Stimulated activated CD4-positive, alpha-beta T cell treated with anti-CD3 and anti-CD28 coated beads, Interleukin-1b, Interleukin-23, amount 100 ng/mL, for 1 hour (primary cell): ENCODE data around the gene PDE9A.

Experiments used
- DNase-seq, 2 donors: peaks; one replicate each; pipeline ENCODE4 v3.0.0-alpha.2; 2020; ENCODE audit warnings: low read depth in 2 of 2

The PDE9A gene

DNA sequence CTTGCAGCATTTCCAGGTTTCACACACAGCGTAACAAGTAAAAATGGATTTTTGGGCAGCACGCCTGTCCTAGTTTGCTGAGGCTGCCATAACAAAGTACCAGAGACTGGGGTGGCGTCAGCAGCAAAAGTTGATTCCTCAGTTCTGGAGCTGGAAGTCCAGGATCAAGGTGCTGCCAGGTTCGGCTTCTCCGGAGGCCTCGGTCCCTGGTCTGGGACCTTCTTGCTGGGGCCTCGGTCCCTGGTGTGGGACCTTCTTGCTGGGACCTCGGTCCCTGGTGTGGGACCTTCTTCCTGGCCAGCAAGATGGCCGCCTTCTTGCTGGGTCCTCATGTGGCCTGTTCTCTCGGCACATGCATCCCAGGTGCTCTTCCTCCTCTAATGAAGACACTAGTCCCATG, 104.0 kb downstream of the PDE9A start:
- no peak for DNase-seq

DNA sequence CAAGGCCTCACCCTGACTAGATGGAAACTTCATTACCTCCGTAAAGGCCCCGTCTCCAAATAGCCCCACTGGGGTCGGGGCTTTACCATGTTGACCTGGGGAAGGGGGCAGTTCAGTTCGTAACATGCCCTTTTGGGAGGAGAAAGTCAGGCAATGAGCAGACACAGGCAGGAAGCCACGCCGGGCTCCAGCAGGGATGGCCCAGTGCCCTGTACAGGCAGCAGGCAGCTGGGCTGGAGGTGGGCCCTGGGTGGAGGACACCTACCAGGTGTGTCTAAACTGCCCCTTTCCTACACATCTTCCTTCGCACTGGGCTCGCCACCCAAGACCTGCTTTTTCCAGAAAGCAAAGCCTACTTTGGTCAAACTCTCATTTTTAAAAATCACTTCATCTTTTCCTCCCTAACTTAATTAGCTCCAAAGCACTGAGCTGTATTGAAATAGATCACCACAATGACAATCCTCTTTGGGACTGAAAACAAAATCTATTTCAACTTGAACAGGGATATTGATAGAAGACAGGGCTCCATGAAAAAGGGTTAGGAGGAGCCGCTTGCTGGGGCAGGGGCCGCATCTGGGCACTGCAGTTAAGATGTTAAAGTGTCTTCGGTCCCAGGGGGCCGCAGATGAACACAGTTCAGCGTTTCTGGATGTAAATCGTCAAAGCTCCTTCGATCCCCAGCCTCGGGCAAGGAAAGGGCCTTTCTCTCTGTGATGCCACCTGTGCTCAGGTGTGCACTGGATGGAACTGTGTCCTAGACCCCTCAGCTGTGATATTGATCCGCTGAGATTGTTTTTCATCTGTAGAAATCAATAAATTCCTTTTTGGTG, 104.6 kb downstream of the PDE9A start:
- no peak for DNase-seq

DNA sequence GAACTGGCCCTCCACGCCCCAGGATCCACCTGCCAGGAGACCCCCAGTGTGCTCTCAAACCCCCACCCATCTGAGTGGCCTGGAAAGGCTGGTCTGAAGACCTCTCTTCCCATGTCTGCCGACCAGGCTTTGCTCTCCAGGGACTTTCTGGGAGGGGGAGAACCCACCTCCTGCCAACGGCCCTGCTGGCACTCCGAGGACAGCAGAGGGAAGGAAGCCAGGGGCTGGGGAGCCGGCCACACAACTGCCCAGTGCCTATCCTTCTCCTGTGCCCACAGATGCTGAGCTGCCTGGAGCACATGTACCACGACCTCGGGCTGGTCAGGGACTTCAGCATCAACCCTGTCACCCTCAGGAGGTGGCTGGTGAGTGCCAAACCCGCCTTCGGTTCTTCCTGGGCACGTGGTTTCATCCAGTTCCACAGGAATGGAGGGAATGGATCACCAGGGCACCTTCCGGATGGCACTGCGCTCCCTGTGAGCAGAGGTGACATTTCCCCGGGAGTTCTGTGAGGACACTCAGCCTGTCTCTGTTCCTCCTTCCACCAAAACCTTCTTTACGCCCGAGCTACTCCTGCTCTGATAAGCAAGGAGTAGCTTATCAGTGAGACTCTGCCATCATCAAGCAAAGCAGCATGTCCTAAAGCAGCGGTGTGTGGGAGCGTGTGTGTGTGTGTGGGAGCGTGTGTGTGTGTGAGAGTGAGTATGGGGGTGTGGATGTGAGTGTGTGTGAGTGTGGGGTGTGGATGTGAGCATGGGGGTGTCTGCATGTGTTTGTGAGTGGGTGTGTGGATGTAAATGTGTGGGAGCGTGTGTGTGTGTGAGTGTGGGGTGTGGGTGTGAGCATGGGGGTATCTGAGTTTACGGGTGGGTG, 105.5 kb downstream of the PDE9A start:
- DNase-seq: no peak

DNA sequence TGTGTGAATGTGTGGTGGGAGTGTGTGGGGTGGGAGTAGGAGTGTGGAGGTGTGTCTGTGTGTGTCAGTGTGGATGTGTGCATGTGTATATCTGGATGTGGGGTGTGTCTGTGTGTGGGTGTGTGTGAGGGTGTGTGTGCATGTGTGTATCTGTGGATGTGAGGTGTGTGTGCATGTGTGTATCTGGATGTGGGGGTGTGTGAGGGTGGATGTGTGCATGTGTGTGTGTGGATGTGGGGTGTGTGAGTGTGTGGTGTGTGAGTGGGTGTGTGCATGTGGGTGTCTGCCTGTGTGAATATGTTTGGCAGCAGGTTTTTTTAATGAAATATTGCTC, 106.1 kb downstream of the PDE9A start:
- no peak for DNase-seq

DNA sequence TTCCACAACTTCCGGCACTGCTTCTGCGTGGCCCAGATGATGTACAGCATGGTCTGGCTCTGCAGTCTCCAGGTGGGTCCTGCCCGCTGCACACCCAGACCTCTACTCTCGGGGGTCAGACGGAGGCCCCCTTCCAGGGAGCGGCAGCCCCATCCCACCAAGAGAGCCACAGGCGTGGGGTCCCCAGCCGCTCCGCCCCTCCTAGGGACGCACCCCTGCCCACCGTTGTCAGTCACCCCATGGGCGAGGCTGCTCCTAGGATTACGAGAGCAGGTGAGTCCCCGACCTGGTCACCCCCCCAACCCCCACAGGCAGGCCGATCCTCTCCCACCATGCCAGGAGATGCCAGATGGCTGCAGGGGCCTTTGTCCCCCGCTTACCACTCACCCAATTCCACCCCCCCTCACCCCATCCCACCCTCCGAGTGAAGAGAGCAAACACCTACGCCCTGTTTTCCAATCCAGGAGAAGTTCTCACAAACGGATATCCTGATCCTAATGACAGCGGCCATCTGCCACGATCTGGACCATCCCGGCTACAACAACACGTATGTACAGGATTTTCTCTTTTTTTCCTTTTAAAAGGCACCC, 107.0 kb downstream of the PDE9A start:
- no peak for DNase-seq

DNA sequence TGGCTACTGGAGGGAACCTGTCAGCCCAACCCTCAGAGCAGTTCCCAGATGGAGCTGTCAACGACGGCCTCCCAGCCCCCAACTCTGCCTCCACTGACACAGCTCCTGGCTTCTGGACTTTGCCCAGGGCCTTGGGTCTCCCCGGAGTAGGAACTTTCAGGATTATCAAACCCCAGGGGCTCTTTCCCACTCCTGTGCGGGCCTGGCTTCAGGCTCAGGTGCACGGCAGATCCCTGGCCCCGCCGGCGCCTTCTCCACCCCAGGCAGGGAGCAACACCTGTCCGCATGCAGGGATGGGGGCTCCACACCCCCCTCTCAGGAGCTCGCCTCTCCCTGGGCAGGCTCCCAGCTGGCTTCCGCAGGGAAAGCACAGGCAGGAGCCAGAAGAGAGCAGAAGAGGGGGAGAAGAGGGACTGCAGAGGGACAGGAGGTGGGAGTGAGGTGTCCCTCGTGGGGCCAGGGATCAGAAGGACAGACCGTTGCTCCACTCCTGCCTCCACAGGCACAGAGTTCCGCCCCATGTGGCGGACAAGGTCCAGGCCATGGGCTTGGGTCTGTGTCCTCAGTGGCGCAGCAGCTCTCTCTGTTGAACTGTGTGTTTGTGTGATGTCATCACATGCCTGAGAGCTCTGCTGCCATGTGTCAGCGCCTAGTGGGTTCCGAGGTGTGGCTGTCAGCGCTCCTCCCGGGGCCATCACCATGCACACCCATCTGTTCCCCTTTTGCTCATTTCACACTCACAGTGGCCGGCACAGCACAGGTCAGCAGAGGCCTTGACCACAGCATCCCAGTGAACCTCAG, 107.7 kb downstream of the PDE9A start:
- no peak for DNase-seq

DNA sequence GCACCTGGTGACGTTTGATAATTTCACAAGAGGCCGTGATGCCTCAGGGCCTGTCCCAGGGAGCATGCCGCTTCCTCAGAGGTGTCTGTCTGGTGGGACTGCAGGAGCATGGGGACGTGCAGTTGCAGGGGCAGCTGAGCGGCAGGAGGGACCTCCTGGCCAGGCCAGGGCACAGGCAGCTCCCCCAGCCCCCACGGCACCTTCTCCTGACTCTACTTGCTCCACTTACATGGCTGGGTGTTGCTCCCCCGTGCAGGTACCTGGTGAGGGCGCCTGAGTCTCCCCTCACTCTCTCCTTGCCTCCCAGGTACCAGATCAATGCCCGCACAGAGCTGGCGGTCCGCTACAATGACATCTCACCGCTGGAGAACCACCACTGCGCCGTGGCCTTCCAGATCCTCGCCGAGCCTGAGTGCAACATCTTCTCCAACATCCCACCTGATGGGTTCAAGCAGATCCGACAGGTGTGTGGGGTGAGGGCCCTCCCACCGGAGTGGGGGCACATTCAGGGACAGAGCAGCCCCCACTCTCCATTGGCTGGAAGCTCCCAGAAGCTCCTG, 108.4 kb downstream of the PDE9A start:
- DNase-seq: no peak

DNA sequence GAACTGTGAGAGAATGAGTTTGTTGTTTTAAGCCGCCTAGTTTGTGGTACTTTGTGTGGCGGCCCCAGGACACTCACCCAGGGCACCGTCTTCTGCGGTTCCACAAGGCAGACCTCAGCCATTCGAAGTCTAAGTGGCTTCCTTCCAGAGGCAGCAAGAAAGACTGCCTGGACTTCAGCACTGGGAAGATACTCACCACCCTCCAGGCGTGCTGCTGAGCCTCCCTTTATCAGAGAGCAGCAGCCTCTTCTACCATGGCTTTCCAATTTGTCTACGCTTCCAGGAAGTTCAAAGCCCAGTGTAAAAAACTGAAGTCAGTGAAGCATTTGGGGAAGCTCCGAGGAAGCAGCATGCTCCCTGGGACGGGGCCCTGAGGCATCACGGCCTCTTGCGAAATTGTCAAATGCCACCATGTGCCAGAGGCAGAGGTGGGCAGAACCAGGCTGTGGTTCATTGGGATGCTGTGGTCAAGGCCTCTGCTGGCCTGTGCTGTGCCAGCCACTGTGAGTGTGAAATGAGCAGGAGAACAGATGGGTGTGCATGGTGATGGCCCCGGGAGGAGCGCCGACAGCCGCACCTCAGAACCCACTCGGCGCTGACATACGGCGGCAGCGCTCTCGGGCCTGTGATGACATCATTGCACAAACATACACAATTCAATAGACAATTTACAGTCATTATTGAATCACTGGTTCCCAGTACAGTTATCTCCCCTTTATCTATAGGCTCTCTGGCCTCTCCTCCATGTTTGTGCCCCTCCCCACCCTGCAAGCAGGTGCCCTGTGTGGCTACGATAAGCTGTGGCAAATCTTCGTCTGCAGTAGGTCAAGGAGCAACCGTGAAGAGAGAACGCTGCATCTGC, 110.4 kb downstream of the PDE9A start:
- no peak for DNase-seq

DNA sequence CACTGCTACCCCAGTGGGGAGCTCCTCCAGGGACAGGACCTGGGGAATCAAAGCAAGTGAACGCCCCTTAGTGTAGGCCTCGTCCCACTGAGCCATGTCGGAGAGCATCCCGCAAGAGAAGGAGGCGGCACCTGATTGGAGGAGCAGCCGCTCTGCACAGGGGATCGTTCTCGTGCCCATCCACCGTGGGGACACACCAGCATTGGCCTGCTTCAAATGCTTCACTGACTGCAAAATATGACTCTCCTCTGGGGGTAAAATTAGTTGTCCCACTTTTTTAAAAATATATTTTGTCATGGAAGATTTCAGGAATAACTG, 111.0 kb downstream of the PDE9A start:
- DNase-seq: no peak

DNA sequence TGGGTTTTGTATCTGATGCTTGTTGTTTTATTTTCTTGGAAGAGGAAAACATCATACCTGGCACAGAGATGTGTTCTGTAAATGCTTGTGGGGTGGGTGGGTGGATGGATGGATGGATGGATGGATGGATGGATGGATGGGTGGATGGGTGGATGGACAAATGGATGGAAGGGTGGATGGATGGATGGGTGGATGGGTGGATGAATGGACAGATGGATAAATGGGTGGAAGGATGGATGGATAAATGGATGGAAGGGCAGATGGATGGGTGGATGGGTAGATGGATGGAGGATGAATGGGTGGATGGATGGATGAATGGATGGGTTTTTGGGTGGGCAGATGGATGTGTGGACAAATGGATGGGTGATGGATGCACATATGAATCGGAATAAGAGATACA, 111.5 kb downstream of the PDE9A start:
- no peak for DNase-seq

DNA sequence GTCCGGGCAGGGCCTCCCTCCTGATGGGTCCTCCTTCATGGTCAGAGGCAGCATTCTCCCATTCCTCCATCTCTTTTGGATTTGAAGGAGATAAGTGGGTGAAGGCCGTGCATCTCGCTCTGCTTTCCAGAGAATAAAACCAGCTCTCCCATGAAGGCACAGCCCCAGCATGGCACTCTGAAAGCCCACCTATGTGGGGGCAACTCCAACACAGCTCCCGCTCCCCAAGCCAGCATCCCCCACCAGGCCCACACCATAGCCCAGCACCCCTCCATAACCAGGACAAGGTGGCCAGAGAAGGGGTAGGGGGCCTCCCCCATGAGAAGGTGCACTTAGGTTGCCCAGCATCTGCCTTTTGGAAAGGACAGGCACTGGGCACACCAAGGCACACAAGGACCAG, 112.2 kb downstream of the PDE9A start:
- DNase-seq: no peak

DNA sequence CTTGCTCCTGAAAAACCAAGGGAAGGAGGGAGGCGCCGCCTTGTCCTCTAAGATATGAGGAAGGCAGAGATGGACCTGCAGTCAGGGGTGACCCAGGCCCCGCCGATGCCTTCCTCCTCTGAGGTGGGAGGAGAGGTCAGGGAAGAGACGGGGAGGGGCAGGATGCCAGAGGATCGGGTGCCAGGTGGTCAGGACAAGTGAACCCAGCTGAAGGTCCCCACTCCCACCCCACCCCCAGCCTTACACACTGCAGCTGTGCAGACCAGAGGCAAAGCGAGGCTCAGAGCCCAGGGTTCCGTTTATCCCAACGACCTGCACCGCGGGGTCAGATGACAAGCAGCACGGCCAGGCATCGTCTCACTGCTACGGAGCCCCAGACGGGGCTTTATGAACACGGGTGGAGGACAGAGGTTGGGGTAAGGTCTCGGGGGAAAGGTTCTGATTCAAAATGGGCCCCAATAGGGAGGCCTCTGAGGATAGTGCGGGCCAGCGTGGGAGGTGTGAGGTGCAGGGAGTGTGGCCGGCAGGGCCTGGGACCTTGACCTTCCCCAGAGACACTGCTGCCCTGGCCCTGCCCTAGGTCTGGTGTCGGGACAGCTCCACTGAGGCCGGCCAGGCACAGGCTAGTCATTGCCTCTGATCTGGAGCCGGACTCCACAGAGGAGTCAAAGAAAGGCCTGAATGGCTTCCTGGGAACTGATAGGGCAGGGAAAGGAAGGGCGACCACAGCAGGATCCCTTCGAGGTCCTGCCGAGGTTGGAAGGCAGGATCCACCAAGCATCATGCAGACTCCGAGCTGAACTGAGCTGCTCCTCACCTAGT, 113.5 kb downstream of the PDE9A start:
- no peak for DNase-seq

DNA sequence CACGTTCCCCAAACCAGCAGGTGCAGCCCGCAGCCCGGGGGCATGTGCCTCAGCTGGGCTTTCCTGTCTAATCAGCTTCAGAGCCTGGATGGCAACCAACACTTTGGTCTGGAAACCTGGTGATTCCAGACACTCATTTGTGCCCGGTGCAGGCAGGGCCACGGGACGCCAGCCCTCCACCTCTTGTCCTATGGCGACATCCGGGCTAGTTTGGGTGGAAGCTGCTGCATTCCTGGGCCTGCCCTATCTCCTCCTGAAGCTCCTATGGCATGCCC, 114.1 kb downstream of the PDE9A start:
- DNase-seq: no peak

DNA sequence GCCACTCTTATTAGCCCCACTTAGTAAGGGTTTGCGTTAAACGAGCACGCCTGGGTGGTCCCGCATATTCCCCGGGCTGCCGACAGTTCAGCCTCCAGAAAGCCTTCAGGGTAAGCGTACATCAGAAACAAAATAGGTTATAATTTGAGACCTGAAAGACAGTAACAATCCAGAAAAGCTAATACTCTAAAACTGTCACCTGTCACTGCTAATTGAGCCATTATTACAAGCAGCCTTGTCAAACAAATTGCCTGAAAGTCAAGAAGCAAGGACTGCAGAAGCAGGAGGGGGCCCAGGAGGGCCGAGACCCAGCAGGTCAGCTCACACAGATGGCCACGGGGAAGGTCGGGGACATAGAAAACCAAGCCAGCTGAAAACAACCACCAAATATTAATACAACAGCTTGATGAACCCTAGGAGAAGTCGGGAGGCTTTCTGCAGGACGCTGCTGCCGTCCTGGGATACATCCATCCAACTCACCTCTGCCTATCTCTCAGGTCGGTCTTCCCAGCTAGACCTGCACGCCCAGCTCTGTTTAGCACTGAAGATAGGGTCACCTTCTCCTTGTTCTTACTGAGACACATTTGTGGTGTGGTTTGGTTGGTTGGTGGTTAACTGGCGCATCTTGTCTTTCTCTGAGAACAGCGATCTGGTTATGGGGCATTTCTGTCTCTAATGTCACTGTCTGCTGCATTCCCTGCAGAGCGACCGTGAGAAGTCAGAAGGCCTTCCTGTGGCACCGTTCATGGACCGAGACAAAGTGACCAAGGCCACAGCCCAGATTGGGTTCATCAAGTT, 115.1 kb downstream of the PDE9A start:
- DNase-seq: no peak

DNA sequence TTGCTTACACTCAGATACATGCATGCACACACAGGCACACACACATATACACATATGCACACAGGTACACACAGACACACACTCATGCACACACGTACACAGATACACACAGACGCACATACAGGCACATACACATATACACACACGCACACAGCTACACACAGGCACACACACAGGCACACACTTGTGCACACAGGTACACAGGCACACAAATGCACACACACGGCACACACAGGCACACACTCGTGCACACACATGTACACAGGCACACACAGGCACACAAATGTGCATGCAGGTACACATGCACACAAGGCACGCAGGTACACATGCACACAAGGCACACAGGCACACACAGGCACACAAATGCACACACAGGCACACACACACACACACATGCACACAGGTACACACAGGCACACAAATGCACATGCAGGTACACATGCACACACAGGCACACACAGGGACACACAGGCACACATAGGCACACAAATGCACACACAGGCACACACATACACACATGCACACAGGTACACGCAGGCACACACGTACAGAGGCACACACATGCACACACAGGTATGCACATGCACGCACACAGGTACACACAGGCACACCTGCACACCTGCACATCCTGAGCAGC, 115.9 kb downstream of the PDE9A start:
- no peak for DNase-seq

DNA sequence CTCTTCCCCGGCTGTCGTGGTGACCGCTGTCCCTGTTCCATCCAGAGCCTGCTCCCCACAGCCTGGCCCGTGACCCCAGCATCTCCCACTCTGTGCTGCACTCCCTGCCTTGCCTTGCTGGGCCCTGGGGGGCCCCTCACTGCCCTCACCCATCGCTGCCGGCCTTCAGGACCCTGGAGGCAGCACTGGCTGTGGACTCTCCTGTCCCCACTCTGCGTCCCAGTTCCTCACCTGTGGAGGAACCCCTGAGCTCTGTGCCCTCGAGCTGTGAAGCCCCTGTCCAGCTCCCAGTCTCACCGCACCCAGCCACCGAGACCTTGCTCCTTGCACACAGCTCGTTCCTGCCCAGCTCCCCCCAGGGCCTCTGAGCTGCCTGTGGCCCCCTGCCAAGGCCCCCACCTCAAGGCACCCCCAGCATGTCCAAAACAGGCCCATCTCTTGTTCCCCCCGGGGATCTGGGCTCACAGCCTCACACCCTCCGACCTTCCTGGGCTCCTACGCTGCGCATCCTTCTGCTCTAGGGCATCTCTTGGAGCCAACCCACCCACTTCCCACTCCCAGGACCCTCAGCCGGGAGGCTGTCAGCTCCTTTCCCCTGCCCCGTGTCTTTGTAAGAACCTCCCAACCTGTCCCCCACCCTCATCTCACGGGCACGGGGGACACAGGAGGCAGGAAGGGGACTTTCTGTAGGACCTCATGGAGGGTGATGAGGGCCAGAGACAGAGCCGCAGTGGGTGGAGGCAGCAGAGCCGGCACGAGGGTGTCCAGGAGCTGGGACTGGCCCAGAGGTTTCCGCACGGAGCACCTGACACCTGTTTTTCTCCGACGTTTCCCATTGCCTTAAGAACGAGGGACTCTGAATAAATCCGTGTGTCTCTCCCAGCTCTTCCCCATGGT, 116.6 kb downstream of the PDE9A start:
- DNase-seq: no peak

DNA sequence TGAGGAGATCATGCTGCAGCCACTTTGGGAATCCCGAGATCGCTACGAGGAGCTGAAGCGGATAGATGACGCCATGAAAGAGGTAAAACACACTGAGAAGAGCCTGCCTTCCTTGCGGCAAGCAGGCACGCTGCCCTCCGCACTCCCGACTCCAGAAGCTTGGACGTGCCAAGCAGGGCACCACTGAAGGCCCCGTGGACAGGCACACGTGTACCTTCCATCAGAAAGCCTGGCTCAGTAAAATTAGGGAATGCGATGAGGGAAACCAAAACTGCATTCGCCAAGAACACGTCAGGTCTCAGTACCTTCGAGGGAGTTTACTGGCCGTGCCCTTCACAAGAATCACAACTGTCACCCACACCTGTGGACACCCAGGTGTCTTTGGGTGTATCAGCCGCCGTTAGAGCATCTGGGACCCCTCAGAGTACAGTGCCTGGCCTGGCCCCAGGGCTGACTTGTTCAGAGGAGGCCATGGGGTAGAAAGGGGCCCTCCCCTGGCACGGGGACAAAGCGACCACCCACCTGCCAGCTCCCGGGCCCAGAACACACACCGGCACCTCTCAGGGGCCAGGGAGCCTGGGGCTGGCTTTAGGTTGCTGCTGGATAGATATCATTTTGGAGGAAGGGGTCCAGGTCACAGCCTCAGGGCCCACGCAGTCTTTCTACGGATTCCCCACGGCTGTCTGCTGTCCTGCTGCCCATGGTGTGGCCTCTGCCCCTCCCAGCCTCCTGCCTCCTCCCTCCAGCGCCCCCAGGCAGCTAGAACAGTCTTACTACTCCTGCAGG, 117.5 kb downstream of the PDE9A start:
- DNase-seq: no peak
